Measurements from ENCODE around the gene FCHSD2. TPM values are rescaled to one million over a fixed set of nuclear protein-coding genes. Genes with fewer than 3 reads are reported as not detected.
A peak's percentile ranks its signal among the peaks of the same experiment; 100 is the strongest.

FCHSD2 gene
- total RNA-seq, 1 experiment from 2014 or later, result 7.1 TPM

DNA sequence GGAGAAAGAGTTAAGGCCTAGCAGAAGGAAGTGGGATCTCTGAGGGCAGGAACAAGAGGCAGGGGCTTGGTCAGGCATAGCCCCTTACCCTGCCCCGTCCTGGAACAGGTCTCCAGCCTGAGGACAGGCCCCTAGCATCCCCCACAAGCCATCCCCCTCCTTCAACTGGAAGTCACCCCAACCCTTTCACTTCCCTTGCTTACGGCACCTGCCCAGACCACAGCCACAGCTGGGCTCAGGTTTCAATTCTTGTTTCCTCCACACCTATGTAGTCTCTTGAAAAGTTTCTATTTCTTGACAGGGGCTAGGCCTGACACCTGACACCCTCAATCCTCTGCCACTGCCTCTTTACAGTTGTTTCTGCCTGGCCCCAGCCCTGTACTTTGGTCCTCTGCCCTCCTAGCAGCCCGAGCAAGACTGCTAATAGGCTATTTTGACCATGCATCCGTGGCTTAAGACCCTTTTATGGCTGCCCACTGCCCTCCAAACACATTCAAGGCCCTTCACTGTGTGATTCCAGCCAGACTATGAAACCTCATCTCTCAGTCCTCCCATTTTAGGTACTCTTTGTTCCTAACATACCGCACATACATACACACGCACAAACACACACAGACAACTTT lies 10.9 kb upstream of the FCHSD2 start:
- TF ChIP-seq CTCF (conservative IDR thresholded peaks at IDR 0.05; ENCODE audit: low read depth, low read length) (no peak), EZH2phosphoT487 (IDR thresholded peaks at IDR 0.05; ENCODE audit: borderline replicate concordance, low read length) (no peak), EZH2 (IDR thresholded peaks at IDR 0.05; ENCODE audit: low read length, unreplicated experiment) (no peak)
- H3K4me2 ChIP-seq (ENCODE audit: low read length), result no peak overlapping the region
- CTCF ChIA-PET, result no interaction called here
- no peak overlapping the region for H3K4me3 ChIP-seq (ENCODE audit: low read length)
- no peaks in the 10 kb centered on the region for H4K20me1 ChIP-seq (ENCODE audit: low read length)
- POLR2A ChIA-PET (ENCODE audit: unreplicated experiment), result no interaction called here
- no peak overlapping the region for H3K9ac ChIP-seq (ENCODE audit: low read length)
- H3K79me2 ChIP-seq (ENCODE audit: low read length), result no peaks in the 10 kb centered on the region
- H3F3A ChIP-seq (ENCODE audit: low read length, unreplicated experiment), result no peaks in the 10 kb centered on the region
- no peaks in the 10 kb centered on the region for H3K27me3 ChIP-seq (ENCODE audit: low read length)
- peak; percentile 16 for DNase-seq
- BruUV-seq (replicated peaks), result no TSS peak
- H3K4me1 ChIP-seq (ENCODE audit: insufficient read depth, low read length), result no peaks in the 10 kb centered on the region
- H2AFZ ChIP-seq (ENCODE audit: low read length), result no peak overlapping the region
- no peaks in the 10 kb centered on the region for H3K36me3 ChIP-seq (ENCODE audit: low read depth, low read length)
- no peak overlapping the region for H3K27ac ChIP-seq (ENCODE audit: low read length)
- intact Hi-C loops (cut with micrococcal nuclease), result no loop called here
- no peaks in the 10 kb centered on the region for H3K9me2 ChIP-seq (replicated peaks; ENCODE audit: low read length)
- no peaks in the 10 kb centered on the region for H3K9me3 ChIP-seq (ENCODE audit: low read length)
- ATAC-seq, result peak; percentile 86

DNA sequence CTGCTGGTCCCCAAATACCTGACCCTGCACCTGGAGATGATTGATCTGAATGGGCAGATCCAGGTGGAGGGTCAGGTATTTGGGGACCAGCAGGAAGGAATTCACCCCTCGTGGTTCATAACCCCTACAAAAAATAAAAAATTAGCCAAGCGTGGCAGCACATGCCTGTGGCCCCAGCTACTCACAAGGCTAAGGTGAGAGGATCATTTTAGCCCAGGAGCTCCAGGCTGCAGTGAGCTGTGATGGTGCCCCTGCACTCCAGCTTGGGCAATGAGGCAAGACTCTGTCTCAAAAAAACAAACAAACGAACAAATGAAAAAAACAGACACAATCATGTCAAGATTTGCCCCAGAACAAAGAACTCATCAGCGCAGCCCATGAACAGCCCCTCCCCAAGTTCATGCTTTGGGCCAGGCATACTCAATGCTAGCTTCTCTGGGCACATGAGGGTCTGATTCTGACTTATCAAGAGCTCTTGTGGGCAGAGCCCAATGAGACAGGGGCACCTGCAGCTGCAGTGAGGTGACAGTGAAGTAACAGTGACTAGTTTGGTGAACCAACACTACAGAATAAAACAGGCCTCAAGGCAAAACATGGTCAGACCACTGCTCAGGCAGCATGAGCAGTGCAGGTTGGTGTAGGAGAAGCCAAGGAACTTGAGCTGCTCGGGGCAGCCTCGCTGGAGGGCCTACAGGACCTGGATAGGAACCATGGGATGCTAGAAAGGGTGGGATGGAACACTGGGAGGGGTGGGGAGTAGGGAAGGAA lies 10.2 kb upstream of the FCHSD2 start:
- H4K20me1 ChIP-seq (ENCODE audit: low read length), result no peaks in the 10 kb centered on the region
- CTCF ChIA-PET, result no interaction called here
- H3K4me2 ChIP-seq (ENCODE audit: low read length), result no peak overlapping the region
- ATAC-seq (no peak), DNase-seq (no peak)
- H3K9ac ChIP-seq (ENCODE audit: low read length), result no peak overlapping the region
- BruUV-seq (replicated peaks), result no TSS peak
- no peaks in the 10 kb centered on the region for H3F3A ChIP-seq (ENCODE audit: low read length, unreplicated experiment)
- no peaks in the 10 kb centered on the region for H3K9me3 ChIP-seq (ENCODE audit: low read length)
- no peaks in the 10 kb centered on the region for H3K9me2 ChIP-seq (replicated peaks; ENCODE audit: low read length)
- no peaks in the 10 kb centered on the region for H3K79me2 ChIP-seq (ENCODE audit: low read length)
- no peaks in the 10 kb centered on the region for H3K4me1 ChIP-seq (ENCODE audit: insufficient read depth, low read length)
- no peak overlapping the region for H3K4me3 ChIP-seq (ENCODE audit: low read length)
- H2AFZ ChIP-seq (ENCODE audit: low read length), result no peak overlapping the region
- no peak overlapping the region for H3K27ac ChIP-seq (ENCODE audit: low read length)
- TF ChIP-seq CTCF (conservative IDR thresholded peaks at IDR 0.05; ENCODE audit: low read depth, low read length), result no peak
- no peak for TF ChIP-seq EZH2phosphoT487 (IDR thresholded peaks at IDR 0.05; ENCODE audit: borderline replicate concordance, low read length)
- TF ChIP-seq EZH2 (IDR thresholded peaks at IDR 0.05; ENCODE audit: low read length, unreplicated experiment), result no peak
- H3K27me3 ChIP-seq (ENCODE audit: low read length), result no peaks in the 10 kb centered on the region
- POLR2A ChIA-PET (ENCODE audit: unreplicated experiment), result no interaction called here
- intact Hi-C loops (cut with micrococcal nuclease), result no loop called here
- H3K36me3 ChIP-seq (ENCODE audit: low read depth, low read length), result no peaks in the 10 kb centered on the region

DNA sequence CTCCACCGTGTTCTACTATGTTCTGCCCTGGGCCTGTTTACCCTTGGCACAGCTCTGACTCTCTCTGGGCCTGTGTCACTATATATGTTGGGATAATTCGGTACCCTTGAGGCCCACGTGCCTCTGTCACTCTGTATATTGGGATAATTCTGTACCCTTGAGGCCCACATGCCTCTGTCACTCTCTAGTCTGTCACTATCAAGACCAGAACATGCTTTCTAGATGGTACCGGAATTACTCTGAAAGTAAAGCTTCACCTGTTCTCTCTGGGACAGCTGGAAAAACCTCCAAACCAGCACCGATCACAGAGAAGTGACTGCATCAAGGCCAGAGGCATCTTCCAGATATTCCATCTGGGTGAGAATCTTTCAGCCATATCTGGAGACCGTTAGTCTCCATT lies 9.3 kb upstream of the FCHSD2 start:
- no peak overlapping the region for H3K9ac ChIP-seq (ENCODE audit: low read length)
- no peaks in the 10 kb centered on the region for H3K36me3 ChIP-seq (ENCODE audit: low read depth, low read length)
- H3K9me3 ChIP-seq (ENCODE audit: low read length), result no peaks in the 10 kb centered on the region
- no peaks in the 10 kb centered on the region for H4K20me1 ChIP-seq (ENCODE audit: low read length)
- no peaks in the 10 kb centered on the region for H3K27me3 ChIP-seq (ENCODE audit: low read length)
- H3K4me3 ChIP-seq (ENCODE audit: low read length), result no peak overlapping the region
- H3F3A ChIP-seq (ENCODE audit: low read length, unreplicated experiment), result no peaks in the 10 kb centered on the region
- H3K27ac ChIP-seq (ENCODE audit: low read length), result no peak overlapping the region
- H3K4me2 ChIP-seq (ENCODE audit: low read length), result no peak overlapping the region
- no peak overlapping the region for H2AFZ ChIP-seq (ENCODE audit: low read length)
- H3K9me2 ChIP-seq (replicated peaks; ENCODE audit: low read length), result no peaks in the 10 kb centered on the region
- H3K79me2 ChIP-seq (ENCODE audit: low read length), result no peaks in the 10 kb centered on the region
- TF ChIP-seq EZH2phosphoT487 (IDR thresholded peaks at IDR 0.05; ENCODE audit: borderline replicate concordance, low read length), result no peak
- no peak for TF ChIP-seq EZH2 (IDR thresholded peaks at IDR 0.05; ENCODE audit: low read length, unreplicated experiment)
- no peak for TF ChIP-seq CTCF (conservative IDR thresholded peaks at IDR 0.05; ENCODE audit: low read depth, low read length)
- intact Hi-C loops (cut with micrococcal nuclease), result no loop called here
- H3K4me1 ChIP-seq (ENCODE audit: insufficient read depth, low read length), result no peaks in the 10 kb centered on the region
- ATAC-seq (no peak), DNase-seq (no peak)
- no TSS peak for BruUV-seq (replicated peaks)
- ChIA-PET CTCF (no interaction called here), POLR2A (ENCODE audit: unreplicated experiment) (no interaction called here)
